Stimulated activated CD4-positive, alpha-beta T cell treated with anti-CD3 and anti-CD28 coated beads, Interleukin-4, amount 100 ng/mL, for 24 hours (primary cell): ENCODE data around the gene TPX2.
"Not testable (repeated sequence)": the region's sequence is repeated elsewhere in the genome, so short reads cannot be mapped to it uniquely, and the experiment has no call there.

ENCODE experiments used
- DNase-seq: peaks from one replicate; pipeline ENCODE4 v3.0.0-alpha.2; 2020

TPX2 gene

GRCh38 chr20:31769681-31770080, 30.6 kb downstream of the TPX2 start:
- DNase-seq = no peak

DNA sequence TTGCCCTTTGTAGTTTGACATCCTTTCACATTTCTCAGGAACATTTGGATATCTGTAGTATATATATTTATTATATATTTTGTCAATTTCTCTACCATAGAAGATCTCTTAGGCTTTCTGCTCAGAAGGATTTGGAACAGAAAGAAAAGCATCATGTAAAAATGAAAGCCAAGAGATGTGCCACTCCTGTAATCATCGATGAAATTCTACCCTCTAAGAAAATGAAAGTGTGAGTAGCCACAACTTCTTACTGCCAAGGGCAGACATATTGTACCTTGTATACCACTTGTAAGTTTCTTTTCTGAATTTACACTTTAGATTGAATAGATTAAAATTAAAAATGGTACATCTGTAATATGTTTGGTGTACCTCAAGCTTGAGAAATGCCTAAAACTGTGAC, 31.2 kb downstream of the TPX2 start:
- no peak for DNase-seq

DNA sequence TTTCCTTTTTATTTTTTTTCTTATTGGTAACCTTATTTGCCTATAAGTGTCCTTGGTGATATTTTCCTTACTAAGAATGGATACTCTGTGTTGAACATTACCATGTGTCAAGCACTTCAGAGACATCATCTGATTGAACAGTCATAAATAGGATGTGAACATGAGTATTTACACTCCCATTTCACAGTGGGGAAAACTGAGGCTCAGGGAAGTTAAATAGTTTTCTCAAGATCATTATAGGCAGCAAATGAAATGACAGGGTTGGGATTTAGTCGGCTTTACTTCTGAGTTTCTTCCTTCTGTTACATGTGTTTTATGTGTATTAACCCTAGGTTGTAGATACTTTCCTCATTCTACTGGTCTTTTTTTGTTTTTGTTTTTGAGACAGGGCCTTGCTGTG, 35.3 kb downstream of the TPX2 start:
- DNase-seq = no peak

DNA sequence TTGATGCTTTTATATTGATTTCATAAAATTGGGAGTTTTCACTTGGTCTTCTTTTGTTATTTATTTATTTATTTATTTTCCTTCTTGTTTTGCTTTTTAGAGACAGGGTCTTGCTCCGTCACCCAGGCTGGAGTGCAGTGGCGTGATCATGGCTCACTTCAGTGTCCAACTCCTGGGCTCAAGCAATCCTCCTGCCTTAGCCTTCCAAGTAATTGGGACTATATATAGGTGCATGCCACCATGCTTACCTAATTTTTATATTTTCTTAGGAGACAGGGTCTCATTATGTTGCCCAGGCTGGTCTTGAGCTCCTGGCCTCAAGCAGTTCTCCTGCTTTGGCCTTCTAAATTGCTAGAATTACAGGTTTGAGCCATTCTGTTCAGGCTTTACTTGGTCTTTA, 41.7 kb downstream of the TPX2 start:
- no peak for DNase-seq

DNA sequence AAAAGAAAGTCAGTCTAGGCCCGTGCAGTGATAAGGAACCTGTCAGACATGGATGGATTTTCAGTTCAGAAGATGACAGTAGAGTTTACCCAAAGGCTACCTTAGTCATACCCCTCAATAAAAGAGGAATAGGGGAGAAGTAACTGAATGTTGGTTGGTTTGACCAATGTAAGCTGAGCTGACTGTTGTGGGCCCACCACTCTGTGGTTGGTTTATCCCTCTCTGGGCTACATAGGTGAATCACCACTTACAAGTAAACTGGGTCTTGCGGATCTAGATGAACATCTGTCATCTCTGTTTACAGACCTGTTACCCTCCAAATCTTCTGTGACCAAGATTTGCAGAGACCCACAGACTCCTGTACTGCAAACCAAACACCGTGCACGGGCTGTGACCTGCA, 42.9 kb downstream of the TPX2 start:
- no peak for DNase-seq

- DNase-seq = no peak
Measured at GRCh38 chr20:31784354-31785044, 45.4 kb downstream of the TPX2 start.

DNA sequence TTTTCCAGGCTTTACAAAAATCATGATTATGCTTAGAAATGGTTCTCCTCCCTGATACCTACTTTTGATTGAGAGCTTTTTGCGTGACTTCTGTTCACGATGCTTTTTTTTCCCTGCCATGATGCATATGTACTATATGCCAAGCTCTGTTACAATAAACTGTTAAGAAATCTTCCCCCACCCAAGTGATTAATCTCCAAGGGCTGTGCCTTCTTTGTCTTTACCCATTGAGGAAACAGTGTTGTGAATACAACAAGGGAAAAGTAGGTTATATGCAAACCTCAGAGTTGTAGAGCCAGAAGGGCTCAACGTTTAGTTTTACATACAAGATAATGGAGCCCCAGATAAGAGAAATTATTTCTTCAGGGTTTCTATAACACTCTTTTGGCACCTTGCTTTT, 46.0 kb downstream of the TPX2 start:
- DNase-seq = no peak

GRCh38 chr20:31788578-31788977, 49.5 kb downstream of the TPX2 start:
- no peak for DNase-seq

- DNase-seq = no peak
Measured at GRCh38 chr20:31790401-31790800, 51.3 kb downstream of the TPX2 start.

- no peak for DNase-seq
Measured at GRCh38 chr20:31797364-31797763, 58.3 kb downstream of the TPX2 start.

- no peak for DNase-seq
Measured at GRCh38 chr20:31801508-31801907, 62.4 kb downstream of the TPX2 start.

DNA sequence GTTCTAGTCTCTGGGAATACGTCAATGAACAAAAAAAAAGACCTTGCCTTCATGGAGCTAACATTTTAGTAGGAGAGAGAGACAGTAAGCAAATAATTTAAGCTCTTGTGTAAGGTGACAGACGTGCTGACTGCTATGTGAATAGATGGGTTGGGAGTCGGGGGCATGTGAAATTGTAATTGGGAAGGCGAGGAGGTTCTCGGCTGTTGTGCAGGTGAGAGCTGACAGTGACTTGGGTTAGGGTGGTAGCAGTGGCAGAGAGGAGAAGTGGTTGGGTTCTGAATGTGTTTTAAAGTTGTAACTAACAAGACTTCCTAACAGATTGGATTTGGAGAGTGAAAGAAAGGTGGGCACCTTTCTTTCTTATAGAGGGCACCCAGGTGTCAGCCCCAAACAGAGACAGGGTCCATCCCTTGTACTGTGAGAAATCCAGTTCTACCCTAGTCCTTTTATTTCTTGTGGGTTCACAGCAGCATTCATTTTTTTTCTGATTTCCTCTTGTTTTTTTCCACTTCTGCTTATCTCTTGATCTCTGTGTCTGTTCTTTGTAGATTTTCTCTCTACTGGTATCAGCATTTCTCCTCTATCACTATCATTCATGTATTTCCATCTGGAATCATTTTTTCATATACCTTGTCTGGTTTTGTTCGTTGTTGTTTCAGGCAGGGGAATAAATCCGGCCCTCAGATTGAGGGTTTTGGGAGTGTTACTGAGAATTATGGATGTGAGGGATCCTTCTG, 64.6 kb downstream of the TPX2 start:
- no peak for DNase-seq

- DNase-seq = no peak
Measured at GRCh38 chr20:31806564-31807355, 67.7 kb downstream of the TPX2 start.

DNA sequence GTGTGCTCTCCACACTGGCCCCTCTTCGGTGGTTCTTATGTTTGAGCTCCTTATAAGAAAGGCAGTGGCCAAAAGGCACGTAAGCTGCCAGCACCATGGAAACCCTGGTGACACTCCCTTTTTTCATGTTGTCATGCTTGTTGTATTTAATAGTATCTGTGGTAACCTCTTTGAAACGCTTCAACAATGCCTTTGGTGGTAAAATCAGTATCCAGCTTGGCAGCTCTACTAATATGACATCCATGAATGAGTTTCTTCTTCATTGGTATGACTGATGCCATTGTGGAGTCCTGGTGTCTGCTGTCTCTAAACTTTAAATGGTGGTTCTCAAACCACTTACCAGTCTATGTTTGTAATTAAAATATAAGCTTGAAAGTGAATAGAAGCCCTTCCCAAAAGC, 69.4 kb downstream of the TPX2 start:
- DNase-seq = no peak

DNA sequence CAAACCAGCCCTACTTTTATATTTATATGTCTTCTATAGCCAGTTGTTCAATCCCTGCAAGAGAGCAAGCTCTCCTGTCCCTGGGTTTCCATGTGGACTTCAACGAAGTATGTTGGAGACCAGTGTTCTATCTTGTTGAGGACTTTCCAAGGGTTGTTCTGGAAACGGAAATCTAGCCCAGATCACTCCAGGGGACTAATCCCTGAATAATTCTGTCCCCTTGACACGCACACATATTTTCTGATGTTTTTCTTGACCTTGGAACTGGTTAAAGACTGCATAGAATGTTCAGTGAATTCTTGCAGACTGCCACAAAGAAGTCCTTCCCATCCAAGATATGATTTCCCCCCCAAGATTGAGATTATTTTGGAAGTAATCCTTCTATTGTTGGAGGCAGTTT, 70.6 kb downstream of the TPX2 start:
- no peak for DNase-seq

- DNase-seq = no peak
Measured at GRCh38 chr20:31811198-31811597, 72.1 kb downstream of the TPX2 start.

- DNase-seq = no peak
Measured at GRCh38 chr20:31811796-31812728, 73.0 kb downstream of the TPX2 start.

GRCh38 chr20:31813611-31814010, 74.5 kb downstream of the TPX2 start:
- DNase-seq = no peak

DNA sequence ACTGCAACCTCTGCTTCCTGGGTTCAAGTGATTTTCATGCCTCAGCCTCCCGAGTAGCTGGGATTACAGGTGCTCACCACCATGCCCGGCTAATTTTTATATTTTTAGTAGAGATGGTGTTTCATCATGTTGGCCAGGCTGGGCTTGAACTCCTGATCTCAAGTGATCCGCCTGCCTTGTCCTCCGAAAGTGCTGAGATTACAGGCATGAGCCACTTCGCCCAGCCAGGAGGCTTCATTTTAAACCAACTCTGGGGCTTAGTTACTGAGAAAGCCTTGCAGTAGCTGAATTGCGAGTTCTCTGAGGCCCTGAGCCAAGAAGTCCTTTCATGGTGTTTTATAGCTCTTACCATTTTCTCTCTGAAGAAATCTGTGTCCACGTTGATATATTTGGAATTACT, 75.1 kb downstream of the TPX2 start:
- DNase-seq = not testable (repeated sequence)

GRCh38 chr20:31815408-31816188, 76.5 kb downstream of the TPX2 start:
- no peak for DNase-seq

GRCh38 chr20:31816221-31816620, 77.1 kb downstream of the TPX2 start:
- no peak for DNase-seq

GRCh38 chr20:31817461-31817860, 78.4 kb downstream of the TPX2 start:
- no peak for DNase-seq
